HepG2 (cell line): ENCODE data around the gene TRIM22. TPM values are rescaled to one million over a fixed set of nuclear protein-coding genes. Genes with fewer than 3 reads are reported as not detected.

Source experiments
- ATAC-seq: fragments of 200-7000 bp; cut with Tn5 transposase; 3 replicates; pipeline ENCODE4 v1.9.1; 2020; ENCODE audit warnings: mild to moderate bottlenecking, moderate library complexity
- BruUV-seq: library from RNA; stranded (reverse); fragments of 400-500 nt; replicated peaks from 2 replicates; lab custom pipeline; 2021; lab: Mats Ljungman, UMichigan
- CTCF ChIA-PET: fragments of 300-600 bp; formaldehyde crosslinking; extraction: SDS; loops from one replicate; lab custom pipeline; 2021; ENCODE audit warnings: low total read pairs, inconsistent platforms, low intra/inter-chr PET ratio; lab: Yijun Ruan, JAX
- POLR2A ChIA-PET: fragments of 350-600 bp; sonication (Branson Sonifier 250); formaldehyde crosslinking; loops from one replicate; lab custom pipeline; 2020; ENCODE audit warnings: antibody characterized with exemption, inconsistent platforms; lab: Yijun Ruan, JAX
- DNase-seq: peaks from one replicate; pipeline ENCODE4 v3.0.0-alpha.2; 2015; ENCODE audit warnings: low spot score
- FAIRE-seq: peaks from 3 replicates; lab custom pipeline; 2011; peaks lifted over from hg19 to GRCh38; lab: Jason Lieb, UNC
- H2AFZ ChIP-seq: one replicate; pipeline ENCODE4 v1.6.1; 2011; ENCODE audit warnings: low read length, inconsistent platforms
- H3K27ac ChIP-seq: fragments of 300-600 bp; 3 replicates; pipeline ENCODE4 v1.8.0; 2011; ENCODE audit warnings: mixed run types, mild to moderate bottlenecking, mixed read lengths, low read length, inconsistent platforms; ENCODE audit not compliant: insufficient read depth; ENCODE audit errors: extremely low read length
- H3K27me3 ChIP-seq, 2 experiments: fragments of 200-600 bp in 1 of 2; 2 replicates in 1 of 2; 3 replicates in 1 of 2; pipeline versions ENCODE4 v1.6.0 to v1.8.0; 2011; ENCODE audit warnings: low read length in 2 of 2, mild to moderate bottlenecking in 2 of 2, moderate library complexity in 2 of 2, inconsistent platforms in 1 of 2; ENCODE audit not compliant: insufficient read depth in 2 of 2, control insufficient read depth in 1 of 2
- H3K36me3 ChIP-seq, 2 experiments: fragments of 200-600 bp in 1 of 2; replicated peaks in 1 of 2; 2 replicates in 1 of 2; 3 replicates in 1 of 2; pipeline versions ENCODE4 v1.5.1 to v1.8.0; 2011; ENCODE audit warnings: low read length in 2 of 2, inconsistent platforms in 1 of 2; ENCODE audit not compliant: insufficient read depth in 2 of 2, control insufficient read depth in 1 of 2
- H3K4me1 ChIP-seq: 2 replicates; pipeline ENCODE4 v1.5.1; 2012; ENCODE audit warnings: low read length, inconsistent platforms; ENCODE audit not compliant: insufficient read depth
- H3K4me2 ChIP-seq: 2 replicates; pipeline ENCODE4 v1.6.0; 2011; ENCODE audit warnings: low read depth, low read length, inconsistent platforms
- H3K4me3 ChIP-seq, 3 experiments: fragments of 200-600 bp in 1 of 3; sonication (generic), shearing (Covaris generic) in 1 of 3; replicated peaks in 1 of 3; 2 replicates each; pipeline ENCODE4 v1.5.1; 2011 to 2016; ENCODE audit warnings: low read length in 3 of 3, inconsistent platforms in 2 of 3, low read depth in 2 of 3, mild to moderate bottlenecking in 2 of 3, control low read depth in 1 of 3, mixed read lengths in 1 of 3; ENCODE audit not compliant: insufficient read depth in 1 of 3
- H3K79me2 ChIP-seq: one replicate; pipeline ENCODE4 v1.6.1; 2011; ENCODE audit warnings: low read length, inconsistent platforms; ENCODE audit not compliant: insufficient read depth
- H3K9ac ChIP-seq: 2 replicates; pipeline ENCODE4 v1.6.0; 2011; ENCODE audit warnings: mild to moderate bottlenecking, low read depth, low read length, inconsistent platforms; ENCODE audit not compliant: insufficient read depth
- H3K9me3 ChIP-seq: 2 replicates; pipeline ENCODE4 v1.5.1; 2012; ENCODE audit warnings: mild to moderate bottlenecking, low read length
- H4K20me1 ChIP-seq: 2 replicates; pipeline ENCODE4 v1.6.0; 2011; ENCODE audit warnings: inconsistent platforms, mild to moderate bottlenecking, low read length, moderate library complexity; ENCODE audit not compliant: insufficient read depth
- ARHGAP35 ChIP-seq: sonication (generic); formaldehyde crosslinking; IDR thresholded peaks from 2 replicates; pipeline ENCODE4 v1.9.0; 2022; ENCODE audit warnings: mild to moderate bottlenecking, inconsistent platforms, moderate library complexity, missing genetic modification reagents, borderline replicate concordance
- CCDC6 ChIP-seq: sonication (generic); formaldehyde crosslinking; IDR thresholded peaks from 2 replicates; pipeline ENCODE4 v1.8.1; 2022; ENCODE audit warnings: mild to moderate bottlenecking, missing genetic modification reagents, moderate library complexity
- CREB3 ChIP-seq: sonication (generic); formaldehyde crosslinking; IDR thresholded peaks from 2 replicates; pipeline ENCODE4 v1.5.0; 2020; ENCODE audit warnings: missing genetic modification reagents
- EP300 ChIP-seq, 3 experiments: sonication (generic) in 1 of 3; formaldehyde crosslinking in 1 of 3; IDR thresholded peaks; 2 replicates each; pipeline versions ENCODE4 v1.5.1 to v1.6.1; 2011 to 2020; ENCODE audit warnings: low read depth in 2 of 3, low read length in 2 of 3, borderline replicate concordance in 1 of 3, improper control_type of control experiment in 1 of 3, mild to moderate bottlenecking in 1 of 3, missing genetic modification reagents in 1 of 3, moderate library complexity in 1 of 3
- ISL2 ChIP-seq: sonication (generic); formaldehyde crosslinking; IDR thresholded peaks from 2 replicates; pipeline ENCODE4 v1.5.0; 2020; ENCODE audit warnings: missing genetic modification reagents
- ISX ChIP-seq: sonication (generic); formaldehyde crosslinking; conservative IDR thresholded peaks from 2 replicates; pipeline ENCODE4 v1.5.0; 2020; ENCODE audit warnings: missing genetic modification reagents
- NFATC3 ChIP-seq: sonication (generic); formaldehyde crosslinking; IDR thresholded peaks from 2 replicates; pipeline ENCODE4 v1.5.1; 2020; ENCODE audit warnings: mild to moderate bottlenecking, missing genetic modification reagents
- RAD51 ChIP-seq: fragments of 450-650 bp; IDR thresholded peaks from 2 replicates; pipeline ENCODE4 v1.6.1; 2016; ENCODE audit warnings: borderline replicate concordance
- SIX1 ChIP-seq: sonication (generic); formaldehyde crosslinking; IDR thresholded peaks from 2 replicates; pipeline ENCODE4 v1.4.0; 2020; ENCODE audit warnings: missing genetic modification reagents, borderline replicate concordance
- SIX4 ChIP-seq: sonication (generic); formaldehyde crosslinking; IDR thresholded peaks from 2 replicates; pipeline ENCODE4 v1.4.0; 2020; ENCODE audit warnings: missing genetic modification reagents
- SRSF1 ChIP-seq: fragments of 200-400 bp; formaldehyde crosslinking; optimal IDR thresholded peaks from 2 replicates; pipeline ENCODE3; 2017; ENCODE audit warnings: mild to moderate bottlenecking, low read depth, low read length, moderate library complexity
- TRAFD1 ChIP-seq: sonication (generic); formaldehyde crosslinking; IDR thresholded peaks from 2 replicates; pipeline ENCODE4 v1.5.1; 2020; ENCODE audit warnings: missing genetic modification reagents, mild to moderate bottlenecking, borderline replicate concordance
- ZFX ChIP-seq: sonication (generic); formaldehyde crosslinking; IDR thresholded peaks from 2 replicates; pipeline ENCODE4 v1.4.0; 2020; ENCODE audit warnings: mild to moderate bottlenecking, low read depth, missing genetic modification reagents, moderate library complexity
- ZNF12 ChIP-seq: sonication (generic); formaldehyde crosslinking; IDR thresholded peaks from 2 replicates; pipeline ENCODE4 v1.5.0; 2020; ENCODE audit warnings: missing genetic modification reagents
- ZNF382 ChIP-seq: sonication (generic); formaldehyde crosslinking; IDR thresholded peaks from 2 replicates; pipeline ENCODE4 v1.5.0; 2020; ENCODE audit warnings: missing genetic modification reagents, mild to moderate bottlenecking, borderline replicate concordance
- ZNF607 ChIP-seq: sonication (generic); formaldehyde crosslinking; IDR thresholded peaks from 2 replicates; pipeline ENCODE4 v1.5.1; 2020; ENCODE audit warnings: missing genetic modification reagents, mild to moderate bottlenecking, borderline replicate concordance
- WGBS: methylation state at CpG from one replicate; pipeline ENCODE4 v1.1.6; 2017; ENCODE audit warnings: low lambda C conversion rate; 5-methylcytosine and 5-hydroxymethylcytosine counted together
- in situ Hi-C: cut with HindIII; loops from 2 replicates; pipeline ENCODE4 v1.10.0; 2017; ENCODE audit warnings: low pct_unique_long_range_greater_than_20kb; ENCODE audit not compliant: extremely low pct_ligation_motif_present
- intact Hi-C: fragments of 100-400 bp; cut with micrococcal nuclease; formaldehyde crosslinking; loops from one replicate; pipeline ENCODE4 v1.10.0; 2022; ENCODE audit not compliant: unreplicated experiment
- polyA plus RNA-seq, 8 experiments: library from polyadenylated mRNA; depleted of rRNA in 3 of 8; stranded (reverse) in 7 of 8; unstranded in 1 of 8; fragments of >200 nt; fragmentation: Illumina TruSeq in 4 of 8; extraction: Trizol in 4 of 8; gene quantifications; 2 replicates each; pipeline versions ENCODE4 v1.2.1 to v1.2.3, GENCODE V29; 2011 to 2016; ENCODE audit warnings: low read depth in 4 of 8, missing spikeins in 1 of 8, mixed read lengths in 1 of 8; ENCODE audit not compliant: insufficient read depth in 1 of 8
- total RNA-seq, 5 experiments: library from RNA; depleted of rRNA; stranded (reverse); fragments of >200 nt; fragmentation: Illumina TruSeq; extraction: Trizol; gene quantifications; 2 replicates each; pipeline ENCODE4 v1.2.3, GENCODE V29; 2016; ENCODE audit warnings: low read depth in 1 of 5
- TF ChIP-seq, protein P1 (sequence below): sonication (generic); formaldehyde crosslinking; IDR thresholded peaks from 2 replicates; pipeline ENCODE4 v1.4.0; 2020; ENCODE audit warnings: missing genetic modification reagents, low read depth, mild to moderate bottlenecking, borderline replicate concordance

Gene TRIM22
- total and polyA plus RNA-seq, 2 of the 13 experiments (the other 11 are each of a cell fraction or from before 2014, with no cell fraction given) = 2.4 to 3.2 TPM

DNA sequence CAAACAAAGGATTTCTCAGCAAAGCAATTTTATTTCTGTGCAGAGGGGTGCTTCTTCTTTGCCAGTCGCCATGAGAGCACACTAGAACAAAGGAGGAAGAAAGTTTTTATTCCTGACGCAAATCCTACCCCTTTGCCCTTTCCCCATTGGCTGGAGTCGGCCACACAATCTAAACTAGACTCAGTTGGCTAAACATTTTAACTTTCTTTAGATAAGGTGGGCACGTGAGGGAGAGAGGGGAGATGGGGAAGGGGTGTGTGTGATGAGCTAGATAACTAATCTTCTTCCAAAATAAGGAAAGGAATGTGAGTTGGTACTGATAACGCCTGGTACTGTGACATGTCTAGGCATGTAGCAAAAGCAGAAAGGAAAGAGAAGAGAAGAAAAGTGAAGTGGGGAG, 626 bp downstream of the TRIM22 start:
- intact Hi-C loops = no loop called here
- Histone ChIP-seq H3K27me3 (no peaks in the 10 kb centered on the region; a peak in 1 of 5 replicates), H3K9ac (no peak overlapping the region), H3K9me3 (no peaks in the 10 kb centered on the region), H3K27ac (no peak overlapping the region), H2AFZ (no peak overlapping the region), H3K4me3 (no peak overlapping the region), H3K4me1 (no peaks in the 10 kb centered on the region)
- BruUV-seq = no TSS peak
- POLR2A ChIA-PET = no interaction called here
- FAIRE-seq = no peak
- TF ChIP-seq ISL2 = no peak
- no peak for TF ChIP-seq EP300 (IDR thresholded peaks at IDR 0.05; ENCODE audit: low read depth in 2 of 2, low read length in 2 of 2)
- no peak for TF ChIP-seq EP300 (CRISPR knock-in tag; IDR thresholded peaks at IDR 0.05; ENCODE audit: borderline replicate concordance)
- no peak for TF ChIP-seq ZNF382 (CRISPR knock-in tag)
- no peak for TF ChIP-seq CREB3
- no peak for TF ChIP-seq ISX (CRISPR knock-in tag)
- TF ChIP-seq ZNF607 = no peak
- TF ChIP-seq, all 625 proteins: peak for 0
- WGBS = 57% methylated on average over 5 of the region's 5 CpGs
- CTCF ChIA-PET = no interaction called here
- Histone ChIP-seq H3K79me2 (no peaks in the 10 kb centered on the region), H4K20me1 (no peaks in the 10 kb centered on the region), H3K36me3 (no peaks in the 10 kb centered on the region), H3K4me2 (no peak overlapping the region)
- in situ Hi-C loops = no loop called here
- no peak for ATAC-seq
- DNase-seq = no peak

- Histone ChIP-seq H3K79me2 (no peaks in the 10 kb centered on the region), H3K27ac (no peak overlapping the region), H4K20me1 (no peaks in the 10 kb centered on the region), H3K27me3 (no peaks in the 10 kb centered on the region; a peak in 1 of 5 replicates), H3K4me1 (no peaks in the 10 kb centered on the region), H3K4me2 (no peak overlapping the region), H3K36me3 (no peaks in the 10 kb centered on the region), H3K9ac (no peak overlapping the region), H3K4me3 (no peak overlapping the region), H2AFZ (no peak overlapping the region), H3K9me3 (no peaks in the 10 kb centered on the region)
- WGBS = 86% methylated on average over 5 of the region's 5 CpGs
- no peak for ATAC-seq
- intact Hi-C loops (no loop called here), in situ Hi-C loops (no loop called here)
- BruUV-seq = no TSS peak
- ChIA-PET POLR2A (no interaction called here), CTCF (no interaction called here)
- no peak for TF ChIP-seq RAD51
- no peak for TF ChIP-seq TRAFD1 (CRISPR knock-in tag)
- no peak for TF ChIP-seq ZNF12 (CRISPR knock-in tag)
- TF ChIP-seq ZFX (CRISPR knock-in tag) = no peak
- TF ChIP-seq NFATC3 (CRISPR knock-in tag) = no peak
- no peak for TF ChIP-seq SIX1
- TF ChIP-seq SRSF1 = no peak
- TF ChIP-seq, protein P1, sequence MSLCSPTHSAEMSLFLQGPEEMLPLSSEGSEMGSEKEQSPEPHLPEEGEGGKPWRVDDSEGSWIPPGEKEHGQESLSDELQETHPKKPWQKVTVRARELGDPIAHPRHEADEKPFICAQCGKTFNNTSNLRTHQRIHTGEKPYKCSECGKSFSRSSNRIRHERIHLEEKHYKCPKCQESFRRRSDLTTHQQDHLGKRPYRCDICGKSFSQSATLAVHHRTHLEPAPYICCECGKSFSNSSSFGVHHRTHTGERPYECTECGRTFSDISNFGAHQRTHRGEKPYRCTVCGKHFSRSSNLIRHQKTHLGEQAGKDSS (CRISPR knock-in tag) = no peak
- no peak for TF ChIP-seq SIX4
- TF ChIP-seq CCDC6 (CRISPR knock-in tag) = no peak
- TF ChIP-seq ARHGAP35 (CRISPR knock-in tag) = no peak
- no peak for DNase-seq
- FAIRE-seq = no peak
Observed at GRCh38 chr11:5690736-5691135, 1.1 kb downstream of the TRIM22 start.
